Activated CD4-positive, alpha-beta T cell treated with anti-CD3 and anti-CD28 coated beads, Interleukin-2, Interleukin-6, amounts not matched to agents 100 ng/mL and 50 ng/mL, durations not matched to agents 16 hours and 8 hours (primary cell): Measurements from ENCODE around the gene TEP1.

Source experiments
- DNase-seq: peaks from one replicate; pipeline ENCODE4 v3.0.0-alpha.2; 2020

TEP1 gene

GRCh38 chr14:20333494-20333841 lies 79.8 kb downstream of the TEP1 start:
- DNase-seq = no peak

- peak; percentile 89 for DNase-seq
Measured at GRCh38 chr14:20332788-20333493, 80.4 kb downstream of the TEP1 start, which contains the start of gene CCNB1IP1. CCNB1IP1 (minus strand) TSS chr14:20333279; CDS start chr14:20316523, 16,756 bp downstream.

GRCh38 chr14:20332431-20332787 lies 80.9 kb downstream of the TEP1 start:
- no peak for DNase-seq

- peak; percentile 19 for DNase-seq
Measured at GRCh38 chr14:20331053-20331613, 82.2 kb downstream of the TEP1 start.

- DNase-seq = no peak
Measured at GRCh38 chr14:20329355-20329754, 83.9 kb downstream of the TEP1 start.

GRCh38 chr14:20328705-20329104 lies 84.6 kb downstream of the TEP1 start:
- DNase-seq = no peak

- DNase-seq = peak; percentile 77
Measured at GRCh38 chr14:20327005-20327869, 86.1 kb downstream of the TEP1 start.

- DNase-seq = no peak
Measured at GRCh38 chr14:20317720-20318119, 95.6 kb downstream of the TEP1 start.
